GM12878 (cell line): ENCODE measurements around the gene GDAP1L1. TPM values are rescaled to one million over a fixed set of nuclear protein-coding genes. Genes with fewer than 3 reads are reported as not detected.

Source experiments
- ATAC-seq: fragments of 200-7000 bp; cut with Tn5 transposase; 3 replicates; pipeline ENCODE4 v1.9.1; 2020; ENCODE audit warnings: mild to moderate bottlenecking, moderate library complexity
- BruUV-seq: library from RNA; stranded (reverse); fragments of 400-500 nt; replicated peaks from 2 replicates; lab custom pipeline; 2021; lab: Mats Ljungman, UMichigan
- CTCF ChIA-PET: fragments of 300-600 bp; sonication (Branson Sonifier 250); formaldehyde crosslinking; extraction: SDS; loops from one replicate; lab custom pipeline; 2021; ENCODE audit warnings: inconsistent platforms; lab: Yijun Ruan, JAX
- POLR2A ChIA-PET: fragments of 350-600 bp; formaldehyde crosslinking; extraction: SDS; loops from one replicate; lab custom pipeline; 2021; ENCODE audit warnings: inconsistent platforms; lab: Charles Lee
- RAD21 ChIA-PET: fragments of 300-600 bp; sonication (Branson Sonifier 250); formaldehyde crosslinking; loops from one replicate; lab custom pipeline; 2023; ENCODE audit warnings: antibody characterized with exemption; ENCODE audit not compliant: unreplicated experiment; lab: Charles Lee
- SMC1A ChIA-PET: fragments of 300-600 bp; sonication (Branson Sonifier 250); formaldehyde crosslinking; loops from one replicate; lab custom pipeline; 2023; ENCODE audit not compliant: unreplicated experiment, uncharacterized antibody; lab: Charles Lee
- DNase-seq: peaks from one replicate; pipeline ENCODE4 v3.0.0-alpha.2; 2011; ENCODE audit warnings: low read depth, low spot score
- FAIRE-seq: peaks from 3 replicates; lab custom pipeline; 2011; peaks lifted over from hg19 to GRCh38; lab: Jason Lieb, UNC
- H2AFZ ChIP-seq: 2 replicates; pipeline ENCODE4 v1.6.0; 2011; ENCODE audit warnings: low read depth, low read length, control low read depth; ENCODE audit not compliant: control insufficient read depth
- H3K27ac ChIP-seq: 2 replicates; pipeline ENCODE4 v1.5.1; 2011; ENCODE audit warnings: control low read depth; ENCODE audit not compliant: control insufficient read depth, insufficient read depth
- H3K27me3 ChIP-seq, 2 experiments: replicated peaks in 1 of 2; 2 replicates each; pipeline versions ENCODE4 v1.6.0 to v1.6.1; 2011; ENCODE audit warnings: low read length in 1 of 2; ENCODE audit not compliant: control insufficient read depth in 2 of 2, insufficient read depth in 2 of 2
- H3K36me3 ChIP-seq, 2 experiments: 2 replicates each; pipeline ENCODE4 v1.5.1; 2011; ENCODE audit warnings: low read length in 1 of 2; ENCODE audit not compliant: control insufficient read depth in 2 of 2, insufficient read depth in 2 of 2
- H3K4me1 ChIP-seq: 2 replicates; pipeline ENCODE4 v1.6.1; 2011; ENCODE audit warnings: mild to moderate bottlenecking, low read length, moderate library complexity, mixed read lengths; ENCODE audit not compliant: control insufficient read depth, insufficient read depth
- H3K4me2 ChIP-seq: 2 replicates; pipeline ENCODE4 v1.6.0; 2011; ENCODE audit warnings: control low read depth; ENCODE audit not compliant: control insufficient read depth, insufficient read depth
- H3K4me3 ChIP-seq: fragments of 200-600 bp; sonication (generic); 2 replicates; pipeline ENCODE4 v1.5.1; 2016
- H3K79me2 ChIP-seq: 2 replicates; pipeline ENCODE4 v1.6.0; 2011; ENCODE audit warnings: low read length; ENCODE audit not compliant: control insufficient read depth, insufficient read depth
- H3K9ac ChIP-seq: 2 replicates; pipeline ENCODE4 v1.8.0; 2011; ENCODE audit warnings: low read length, control low read depth, mixed read lengths; ENCODE audit not compliant: control insufficient read depth, insufficient read depth
- H3K9me3 ChIP-seq: replicated peaks from 3 replicates; pipeline ENCODE4 v1.5.1; 2011; ENCODE audit warnings: mild to moderate bottlenecking, low read length; ENCODE audit not compliant: control insufficient read depth, insufficient read depth
- H4K20me1 ChIP-seq: 2 replicates; pipeline ENCODE4 v1.6.0; 2011; ENCODE audit not compliant: control insufficient read depth, insufficient read depth
- JUND ChIP-seq: IDR thresholded peaks from 2 replicates; pipeline ENCODE4 v1.6.1; 2012; ENCODE audit warnings: low read depth, mild to moderate bottlenecking, low read length, improper control_type of control experiment, moderate library complexity
- RAD21 ChIP-seq: IDR thresholded peaks from 2 replicates; pipeline ENCODE4 v1.6.1; 2011; ENCODE audit warnings: mild to moderate bottlenecking, low read depth, low read length, moderate library complexity; ENCODE audit not compliant: insufficient read depth
- TAF1 ChIP-seq: IDR thresholded peaks from 2 replicates; pipeline ENCODE4 v1.6.1; 2011; ENCODE audit warnings: mild to moderate bottlenecking, low read depth, low read length, borderline replicate concordance
- ZBED1 ChIP-seq: IDR thresholded peaks from 2 replicates; pipeline ENCODE4 v1.6.1; 2016; ENCODE audit warnings: borderline replicate concordance
- WGBS: methylation state at CpG from one replicate; pipeline ENCODE4 v1.1.6; 2016; ENCODE audit warnings: low lambda C conversion rate; ENCODE audit not compliant: insufficient replicate concordance, insufficient coverage; ENCODE audit errors: missing lambda C conversion rate; 5-methylcytosine and 5-hydroxymethylcytosine counted together
- in situ Hi-C: fragments of 300-500 bp; cut with MboI; formaldehyde crosslinking; loops from 9 replicates; pipeline ENCODE4 v1.14.3; 2018; ENCODE audit warnings: mixed read lengths
- intact Hi-C: fragments of 100-400 bp; cut with micrococcal nuclease; formaldehyde crosslinking; loops from one replicate; pipeline ENCODE4 v1.14.2; 2022; ENCODE audit not compliant: unreplicated experiment
- polyA plus RNA-seq, 11 experiments: library from polyadenylated mRNA; depleted of rRNA in 4 of 11; unstranded in 6 of 11; stranded (reverse) in 5 of 11; fragments of >200 nt; fragmentation: Nextera tagmentation in 4 of 11; fragmentation: Illumina TruSeq in 1 of 11; extraction: Ambion mirVana in 4 of 11; extraction: Trizol in 1 of 11; gene quantifications; 1 replicate in 1 of 11; 2 replicates in 10 of 11; pipeline versions ENCODE4 v1.2.1 to v1.2.3, GENCODE V29; 2011 to 2016; ENCODE audit warnings: inconsistent platforms in 2 of 11, missing spikeins in 2 of 11, low read depth in 1 of 11
- total RNA-seq, 4 experiments: library from RNA; depleted of rRNA in 3 of 4; stranded (reverse); fragments of >200 nt in 3 of 4; fragmentation: Illumina TruSeq in 1 of 4; extraction: Trizol in 1 of 4; gene quantifications; 2 replicates each; pipeline versions ENCODE4 v1.2.1 to v1.2.3, GENCODE V29; 2013 to 2021
- TF ChIP-seq, protein P1 (sequence below): fragments of 450-650 bp; IDR thresholded peaks from 2 replicates; pipeline ENCODE4 v1.6.1; 2018; ENCODE audit warnings: borderline replicate concordance, mild to moderate bottlenecking; ENCODE audit not compliant: partially characterized antibody
- TF ChIP-seq, protein P2 (sequence below): IDR thresholded peaks from 2 replicates; pipeline ENCODE4 v1.6.1; 2012; ENCODE audit warnings: low read depth, low read length, improper control_type of control experiment
- TF ChIP-seq, protein P3 (sequence below): fragments of 450-650 bp; IDR thresholded peaks from 2 replicates; pipeline ENCODE4 v1.6.1; 2017; ENCODE audit warnings: antibody characterized with exemption, mild to moderate bottlenecking, moderate library complexity
- TF ChIP-seq, protein P4 (sequence below), 3 experiments: IDR thresholded peaks in 2 of 3; conservative IDR thresholded peaks in 1 of 3; 2 replicates each; pipeline ENCODE4 v1.5.1; 2011; ENCODE audit warnings: low read depth in 3 of 3, low read length in 3 of 3, mild to moderate bottlenecking in 3 of 3, control low read depth in 2 of 3, moderate library complexity in 2 of 3, inconsistent platforms in 1 of 3, mixed read lengths in 1 of 3; ENCODE audit not compliant: control insufficient read depth in 2 of 3, insufficient read depth in 1 of 3; ENCODE audit errors: extremely low read depth in 1 of 3

Gene GDAP1L1
- total and polyA plus RNA-seq, 10 of the 15 experiments (the other 5 are each of a cell fraction or from before 2014, with no cell fraction given) = 0.08 to 0.38 TPM; not detected in 8

DNA sequence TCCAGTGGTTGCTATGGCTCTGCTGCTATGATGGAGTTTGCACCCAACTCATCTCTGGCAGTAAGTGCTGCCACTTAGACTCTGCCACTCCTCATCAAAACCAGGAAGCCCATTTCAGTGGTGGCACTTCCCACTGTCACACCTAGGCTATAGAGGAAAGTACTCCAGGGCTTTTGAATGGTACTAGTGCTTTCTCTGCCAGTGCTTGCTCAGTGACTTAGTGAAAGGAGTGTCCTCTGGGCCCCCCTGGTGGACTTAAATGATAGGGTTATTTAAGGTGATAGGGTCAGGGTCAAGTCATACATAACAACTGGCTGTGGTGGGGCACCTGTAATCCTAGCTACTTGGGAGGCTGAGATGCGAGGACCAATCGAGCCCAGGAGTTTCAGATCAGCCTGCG lies 41.1 kb downstream of the GDAP1L1 start:
- Histone ChIP-seq H3K27ac (no peak overlapping the region), H2AFZ (no peak overlapping the region), H3K27me3 (no peaks in the 10 kb centered on the region), H3K9me3 (no peaks in the 10 kb centered on the region; the same call in 2 of the 3 replicates), H3K4me1 (no peaks in the 10 kb centered on the region), H3K9ac (no peak overlapping the region), H3K4me2 (no peak overlapping the region), H3K4me3 (no peak overlapping the region), H3K79me2 (no peaks in the 10 kb centered on the region), H4K20me1 (no peaks in the 10 kb centered on the region), H3K36me3 (no peaks in the 10 kb centered on the region)
- no peak for ATAC-seq
- ChIA-PET SMC1A (no interaction called here), CTCF (no interaction called here), RAD21 (no interaction called here), POLR2A (no interaction called here)
- no peak for FAIRE-seq
- WGBS = 50% methylated on average over 3 of the region's 3 CpGs
- in situ Hi-C loops = no loop called here
- intact Hi-C loops = no loop called here
- TF ChIP-seq RAD21 = 0 out of 2 replicates have a peak, but pooled peaks have one; percentile 14
- no peak for TF ChIP-seq ZBED1
- TF ChIP-seq, all 136 proteins: peak for 1
- no peak for DNase-seq
- no TSS peak for BruUV-seq

DNA sequence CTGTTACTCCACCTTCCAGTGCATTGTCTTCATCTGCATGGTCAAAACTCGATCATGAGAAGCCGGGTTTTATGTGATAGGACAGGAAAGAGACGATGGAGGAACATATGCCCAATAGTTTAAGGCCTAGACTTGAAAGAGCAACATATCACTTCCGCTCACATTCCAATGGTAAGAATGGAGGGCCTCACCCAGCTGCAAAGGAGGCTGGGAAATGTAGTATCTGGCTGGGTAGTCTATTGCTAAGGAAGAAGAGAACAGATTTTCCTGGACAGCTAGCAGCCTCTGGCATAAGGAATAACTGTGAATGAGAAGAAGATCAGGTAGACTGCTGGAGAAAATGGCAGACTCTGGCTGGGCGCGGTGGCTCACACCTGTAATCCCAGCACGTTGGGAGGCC lies 44.6 kb downstream of the GDAP1L1 start:
- Histone ChIP-seq H3K4me1 (no peaks in the 10 kb centered on the region), H3K79me2 (no peaks in the 10 kb centered on the region), H4K20me1 (no peaks in the 10 kb centered on the region), H3K4me3 (no peak overlapping the region), H3K4me2 (no peak overlapping the region), H2AFZ (no peak overlapping the region), H3K27me3 (no peaks in the 10 kb centered on the region), H3K9me3 (no peaks in the 10 kb centered on the region; the same call in 2 of the 3 replicates), H3K36me3 (no peaks in the 10 kb centered on the region), H3K9ac (no peak overlapping the region), H3K27ac (no peak overlapping the region)
- 46% methylated on average over 7 of the region's 7 CpGs for WGBS
- ChIA-PET RAD21 (no interaction called here), CTCF (no interaction called here), POLR2A (no interaction called here), SMC1A (no interaction called here)
- in situ Hi-C loops = no loop called here
- no TSS peak for BruUV-seq
- ATAC-seq (no peak), DNase-seq (no peak), FAIRE-seq (no peak)
- intact Hi-C loops = no loop called here
- TF ChIP-seq TAF1 (no peak), JUND (no peak)
- TF ChIP-seq, protein P1, sequence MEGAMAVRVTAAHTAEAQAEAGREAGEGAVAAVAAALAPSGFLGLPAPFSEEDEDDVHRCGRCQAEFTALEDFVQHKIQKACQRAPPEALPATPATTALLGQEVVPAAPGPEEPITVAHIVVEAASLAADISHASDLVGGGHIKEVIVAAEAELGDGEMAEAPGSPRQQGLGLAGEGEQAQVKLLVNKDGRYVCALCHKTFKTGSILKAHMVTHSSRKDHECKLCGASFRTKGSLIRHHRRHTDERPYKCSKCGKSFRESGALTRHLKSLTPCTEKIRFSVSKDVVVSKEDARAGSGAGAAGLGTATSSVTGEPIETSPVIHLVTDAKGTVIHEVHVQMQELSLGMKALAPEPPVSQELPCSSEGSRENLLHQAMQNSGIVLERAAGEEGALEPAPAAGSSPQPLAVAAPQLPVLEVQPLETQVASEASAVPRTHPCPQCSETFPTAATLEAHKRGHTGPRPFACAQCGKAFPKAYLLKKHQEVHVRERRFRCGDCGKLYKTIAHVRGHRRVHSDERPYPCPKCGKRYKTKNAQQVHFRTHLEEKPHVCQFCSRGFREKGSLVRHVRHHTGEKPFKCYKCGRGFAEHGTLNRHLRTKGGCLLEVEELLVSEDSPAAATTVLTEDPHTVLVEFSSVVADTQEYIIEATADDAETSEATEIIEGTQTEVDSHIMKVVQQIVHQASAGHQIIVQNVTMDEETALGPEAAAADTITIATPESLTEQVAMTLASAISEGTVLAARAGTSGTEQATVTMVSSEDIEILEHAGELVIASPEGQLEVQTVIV = no peak
- TF ChIP-seq, protein P2, sequence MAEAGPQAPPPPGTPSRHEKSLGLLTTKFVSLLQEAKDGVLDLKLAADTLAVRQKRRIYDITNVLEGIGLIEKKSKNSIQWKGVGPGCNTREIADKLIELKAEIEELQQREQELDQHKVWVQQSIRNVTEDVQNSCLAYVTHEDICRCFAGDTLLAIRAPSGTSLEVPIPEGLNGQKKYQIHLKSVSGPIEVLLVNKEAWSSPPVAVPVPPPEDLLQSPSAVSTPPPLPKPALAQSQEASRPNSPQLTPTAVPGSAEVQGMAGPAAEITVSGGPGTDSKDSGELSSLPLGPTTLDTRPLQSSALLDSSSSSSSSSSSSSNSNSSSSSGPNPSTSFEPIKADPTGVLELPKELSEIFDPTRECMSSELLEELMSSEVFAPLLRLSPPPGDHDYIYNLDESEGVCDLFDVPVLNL = no peak
- TF ChIP-seq, protein P3, sequence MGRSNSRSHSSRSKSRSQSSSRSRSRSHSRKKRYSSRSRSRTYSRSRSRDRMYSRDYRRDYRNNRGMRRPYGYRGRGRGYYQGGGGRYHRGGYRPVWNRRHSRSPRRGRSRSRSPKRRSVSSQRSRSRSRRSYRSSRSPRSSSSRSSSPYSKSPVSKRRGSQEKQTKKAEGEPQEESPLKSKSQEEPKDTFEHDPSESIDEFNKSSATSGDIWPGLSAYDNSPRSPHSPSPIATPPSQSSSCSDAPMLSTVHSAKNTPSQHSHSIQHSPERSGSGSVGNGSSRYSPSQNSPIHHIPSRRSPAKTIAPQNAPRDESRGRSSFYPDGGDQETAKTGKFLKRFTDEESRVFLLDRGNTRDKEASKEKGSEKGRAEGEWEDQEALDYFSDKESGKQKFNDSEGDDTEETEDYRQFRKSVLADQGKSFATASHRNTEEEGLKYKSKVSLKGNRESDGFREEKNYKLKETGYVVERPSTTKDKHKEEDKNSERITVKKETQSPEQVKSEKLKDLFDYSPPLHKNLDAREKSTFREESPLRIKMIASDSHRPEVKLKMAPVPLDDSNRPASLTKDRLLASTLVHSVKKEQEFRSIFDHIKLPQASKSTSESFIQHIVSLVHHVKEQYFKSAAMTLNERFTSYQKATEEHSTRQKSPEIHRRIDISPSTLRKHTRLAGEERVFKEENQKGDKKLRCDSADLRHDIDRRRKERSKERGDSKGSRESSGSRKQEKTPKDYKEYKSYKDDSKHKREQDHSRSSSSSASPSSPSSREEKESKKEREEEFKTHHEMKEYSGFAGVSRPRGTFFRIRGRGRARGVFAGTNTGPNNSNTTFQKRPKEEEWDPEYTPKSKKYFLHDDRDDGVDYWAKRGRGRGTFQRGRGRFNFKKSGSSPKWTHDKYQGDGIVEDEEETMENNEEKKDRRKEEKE = no peak
- TF ChIP-seq, protein P4, sequence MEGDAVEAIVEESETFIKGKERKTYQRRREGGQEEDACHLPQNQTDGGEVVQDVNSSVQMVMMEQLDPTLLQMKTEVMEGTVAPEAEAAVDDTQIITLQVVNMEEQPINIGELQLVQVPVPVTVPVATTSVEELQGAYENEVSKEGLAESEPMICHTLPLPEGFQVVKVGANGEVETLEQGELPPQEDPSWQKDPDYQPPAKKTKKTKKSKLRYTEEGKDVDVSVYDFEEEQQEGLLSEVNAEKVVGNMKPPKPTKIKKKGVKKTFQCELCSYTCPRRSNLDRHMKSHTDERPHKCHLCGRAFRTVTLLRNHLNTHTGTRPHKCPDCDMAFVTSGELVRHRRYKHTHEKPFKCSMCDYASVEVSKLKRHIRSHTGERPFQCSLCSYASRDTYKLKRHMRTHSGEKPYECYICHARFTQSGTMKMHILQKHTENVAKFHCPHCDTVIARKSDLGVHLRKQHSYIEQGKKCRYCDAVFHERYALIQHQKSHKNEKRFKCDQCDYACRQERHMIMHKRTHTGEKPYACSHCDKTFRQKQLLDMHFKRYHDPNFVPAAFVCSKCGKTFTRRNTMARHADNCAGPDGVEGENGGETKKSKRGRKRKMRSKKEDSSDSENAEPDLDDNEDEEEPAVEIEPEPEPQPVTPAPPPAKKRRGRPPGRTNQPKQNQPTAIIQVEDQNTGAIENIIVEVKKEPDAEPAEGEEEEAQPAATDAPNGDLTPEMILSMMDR (IDR thresholded peaks at IDR 0.05 in 2 of 3, conservative IDR thresholded peaks at IDR 0.05 in 1 of 3; ENCODE audit: control insufficient read depth in 2 of 3, extremely low read depth in 1 of 3, insufficient read depth in 1 of 3, low read depth in 3 of 3, low read length in 3 of 3) = no peak
